ENCODE data around the gene ALKBH5. TPM values are rescaled to one million over a fixed set of nuclear protein-coding genes. Genes with fewer than 3 reads are reported as not detected.

ALKBH5 gene
- polyA plus RNA-seq, 1 of the 3 experiments (the other 2 are of a cell fraction) = 41.0 TPM

DNA sequence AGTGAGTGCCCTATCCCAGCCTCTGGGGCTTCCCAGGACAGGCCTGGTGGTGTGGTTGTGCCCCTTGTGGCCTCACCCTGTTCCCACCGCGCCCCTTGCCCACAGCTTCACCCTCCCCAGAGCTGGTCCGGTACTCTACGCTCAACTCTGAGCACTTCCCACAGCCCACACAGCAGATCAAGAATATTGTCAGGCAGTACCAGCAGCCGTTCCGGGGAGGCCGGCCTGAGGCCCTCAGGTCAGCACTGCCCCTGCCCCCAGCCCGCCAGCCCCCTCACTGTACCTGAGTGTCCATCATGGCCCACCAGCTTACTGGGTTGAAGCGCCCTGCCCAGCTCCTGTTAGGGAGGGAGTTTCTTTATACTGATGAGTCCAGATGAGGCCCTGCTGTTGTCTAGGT, 32.3 kb upstream of the ALKBH5 start:
- Histone ChIP-seq H3K36me3 (replicated peaks in 1 of 2; ENCODE audit: control insufficient read depth in 1 of 2, insufficient read depth in 2 of 2, low read length in 1 of 2) (no peaks in the 10 kb centered on the region), H3K9me3 (no peaks in the 10 kb centered on the region), H3K4me3 (ENCODE audit: low read depth in 2 of 2, low read length in 1 of 2) (no peak overlapping the region), H4K20me1 (ENCODE audit: insufficient read depth) (no peaks in the 10 kb centered on the region), H3K27ac (ENCODE audit: low read depth in 2 of 2, low read length in 1 of 2) (no peak overlapping the region), H3K27me3 (ENCODE audit: insufficient read depth) (no peaks in the 10 kb centered on the region), H3F3A (replicated peaks; ENCODE audit: insufficient read depth) (no peaks in the 10 kb centered on the region), H3K4me2 (no peak overlapping the region), H3K9me2 (no peaks in the 10 kb centered on the region), H3K9ac (no peak overlapping the region), H2AFZ (ENCODE audit: low read depth) (no peak overlapping the region), H3K79me2 (ENCODE audit: insufficient read depth) (no peaks in the 10 kb centered on the region), H3K4me1 (ENCODE audit: control insufficient read depth in 1 of 2, insufficient read depth in 2 of 2, low read depth in 1 of 2, low read length in 1 of 2) (peaks cover 0 to 3% of the 10 kb centered on the region in 2 experiments; a peak in 1 of 4 replicates)
- CTCF ChIA-PET = interaction anchor here (0.7 to 2.1 kb wide), 4 partner anchors 9 to 14 kb away, joined by 3 to 8 read pairs (median 6); no protein-coding TSS in a partner anchor
- POLR2A ChIA-PET = interaction anchor here (0.7 kb wide), 1 partner anchor 38 kb away, joined by 5 read pairs; no protein-coding TSS in a partner anchor
- no peak for DNase-seq
- WGBS (ENCODE audit: low lambda C conversion rate) = no CpG with 5 or more reads among the region's 9 CpGs
- TF ChIP-seq NRF1 (IDR thresholded peaks at IDR 0.05; ENCODE audit: low read depth, low read length) = no peak
- TF ChIP-seq, protein P1, sequence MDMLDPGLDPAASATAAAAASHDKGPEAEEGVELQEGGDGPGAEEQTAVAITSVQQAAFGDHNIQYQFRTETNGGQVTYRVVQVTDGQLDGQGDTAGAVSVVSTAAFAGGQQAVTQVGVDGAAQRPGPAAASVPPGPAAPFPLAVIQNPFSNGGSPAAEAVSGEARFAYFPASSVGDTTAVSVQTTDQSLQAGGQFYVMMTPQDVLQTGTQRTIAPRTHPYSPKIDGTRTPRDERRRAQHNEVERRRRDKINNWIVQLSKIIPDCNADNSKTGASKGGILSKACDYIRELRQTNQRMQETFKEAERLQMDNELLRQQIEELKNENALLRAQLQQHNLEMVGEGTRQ (IDR thresholded peaks at IDR 0.05; ENCODE audit: borderline replicate concordance, low read depth, low read length) = no peak
- TF ChIP-seq SIN3A (IDR thresholded peaks at IDR 0.05; ENCODE audit: borderline replicate concordance, low read depth, low read length) = no peak
- TF ChIP-seq TEAD4 (IDR thresholded peaks at IDR 0.05; ENCODE audit: borderline replicate concordance, insufficient read depth) = no peak
- TF ChIP-seq, protein P2, sequence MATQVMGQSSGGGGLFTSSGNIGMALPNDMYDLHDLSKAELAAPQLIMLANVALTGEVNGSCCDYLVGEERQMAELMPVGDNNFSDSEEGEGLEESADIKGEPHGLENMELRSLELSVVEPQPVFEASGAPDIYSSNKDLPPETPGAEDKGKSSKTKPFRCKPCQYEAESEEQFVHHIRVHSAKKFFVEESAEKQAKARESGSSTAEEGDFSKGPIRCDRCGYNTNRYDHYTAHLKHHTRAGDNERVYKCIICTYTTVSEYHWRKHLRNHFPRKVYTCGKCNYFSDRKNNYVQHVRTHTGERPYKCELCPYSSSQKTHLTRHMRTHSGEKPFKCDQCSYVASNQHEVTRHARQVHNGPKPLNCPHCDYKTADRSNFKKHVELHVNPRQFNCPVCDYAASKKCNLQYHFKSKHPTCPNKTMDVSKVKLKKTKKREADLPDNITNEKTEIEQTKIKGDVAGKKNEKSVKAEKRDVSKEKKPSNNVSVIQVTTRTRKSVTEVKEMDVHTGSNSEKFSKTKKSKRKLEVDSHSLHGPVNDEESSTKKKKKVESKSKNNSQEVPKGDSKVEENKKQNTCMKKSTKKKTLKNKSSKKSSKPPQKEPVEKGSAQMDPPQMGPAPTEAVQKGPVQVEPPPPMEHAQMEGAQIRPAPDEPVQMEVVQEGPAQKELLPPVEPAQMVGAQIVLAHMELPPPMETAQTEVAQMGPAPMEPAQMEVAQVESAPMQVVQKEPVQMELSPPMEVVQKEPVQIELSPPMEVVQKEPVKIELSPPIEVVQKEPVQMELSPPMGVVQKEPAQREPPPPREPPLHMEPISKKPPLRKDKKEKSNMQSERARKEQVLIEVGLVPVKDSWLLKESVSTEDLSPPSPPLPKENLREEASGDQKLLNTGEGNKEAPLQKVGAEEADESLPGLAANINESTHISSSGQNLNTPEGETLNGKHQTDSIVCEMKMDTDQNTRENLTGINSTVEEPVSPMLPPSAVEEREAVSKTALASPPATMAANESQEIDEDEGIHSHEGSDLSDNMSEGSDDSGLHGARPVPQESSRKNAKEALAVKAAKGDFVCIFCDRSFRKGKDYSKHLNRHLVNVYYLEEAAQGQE (IDR thresholded peaks at IDR 0.05; ENCODE audit: low read depth, low read length) = no peak
- TF ChIP-seq, protein P3, sequence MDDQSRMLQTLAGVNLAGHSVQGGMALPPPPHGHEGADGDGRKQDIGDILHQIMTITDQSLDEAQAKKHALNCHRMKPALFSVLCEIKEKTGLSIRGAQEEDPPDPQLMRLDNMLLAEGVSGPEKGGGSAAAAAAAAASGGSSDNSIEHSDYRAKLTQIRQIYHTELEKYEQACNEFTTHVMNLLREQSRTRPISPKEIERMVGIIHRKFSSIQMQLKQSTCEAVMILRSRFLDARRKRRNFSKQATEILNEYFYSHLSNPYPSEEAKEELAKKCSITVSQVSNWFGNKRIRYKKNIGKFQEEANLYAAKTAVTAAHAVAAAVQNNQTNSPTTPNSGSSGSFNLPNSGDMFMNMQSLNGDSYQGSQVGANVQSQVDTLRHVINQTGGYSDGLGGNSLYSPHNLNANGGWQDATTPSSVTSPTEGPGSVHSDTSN (IDR thresholded peaks at IDR 0.05) = no peak
- TF ChIP-seq, protein P4, sequence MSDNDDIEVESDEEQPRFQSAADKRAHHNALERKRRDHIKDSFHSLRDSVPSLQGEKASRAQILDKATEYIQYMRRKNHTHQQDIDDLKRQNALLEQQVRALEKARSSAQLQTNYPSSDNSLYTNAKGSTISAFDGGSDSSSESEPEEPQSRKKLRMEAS (IDR thresholded peaks at IDR 0.05; ENCODE audit: low read depth) = no peak
- TF ChIP-seq GATA2 (CRISPR knock-in tag; IDR thresholded peaks at IDR 0.05) = no peak
- no peak for TF ChIP-seq CHD2 (IDR thresholded peaks at IDR 0.05; ENCODE audit: low read length, partially characterized antibody)
- TF ChIP-seq MEF2A (IDR thresholded peaks at IDR 0.05; ENCODE audit: borderline replicate concordance, low read depth) = no peak

DNA sequence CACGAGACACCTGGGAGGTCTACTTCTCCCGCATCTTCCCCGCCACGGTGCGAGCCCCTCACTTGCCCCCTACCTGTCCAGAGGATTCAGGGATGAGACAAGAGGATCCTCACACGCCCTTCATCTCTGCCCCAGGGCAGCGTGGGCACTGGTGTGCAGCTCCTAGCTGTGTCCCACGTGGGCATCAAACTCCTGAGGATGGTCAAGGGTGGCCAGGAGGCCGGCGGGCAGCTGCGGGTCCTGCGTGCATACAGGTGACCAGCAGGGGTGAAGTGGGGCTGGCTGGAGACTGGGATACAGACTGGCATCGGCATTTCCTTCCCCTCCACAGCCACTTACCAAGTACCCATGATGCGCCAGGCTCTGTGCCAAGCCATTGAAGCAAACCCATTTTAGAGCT, 28.4 kb upstream of the ALKBH5 start:
- no peaks in the 10 kb centered on the region for H4K20me1 ChIP-seq (ENCODE audit: insufficient read depth)
- peaks cover 3 to 5% of the 10 kb centered on the region in 2 experiments; a peak in 1 of 4 replicates for H3K4me1 ChIP-seq (ENCODE audit: control insufficient read depth in 1 of 2, insufficient read depth in 2 of 2, low read depth in 1 of 2, low read length in 1 of 2)
- H3K4me2 ChIP-seq = no peak overlapping the region
- no peak for TF ChIP-seq RAD21 (IDR thresholded peaks at IDR 0.05; ENCODE audit: low read length)
- TF ChIP-seq SMC3 (IDR thresholded peaks at IDR 0.05; ENCODE audit: low read depth, low read length) = no peak
- TF ChIP-seq, protein P1 (IDR thresholded peaks at IDR 0.05; ENCODE audit: borderline replicate concordance, low read depth, low read length) = no peak
- TF ChIP-seq, protein P4 (IDR thresholded peaks at IDR 0.05; ENCODE audit: low read depth) = no peak
- H3K27ac ChIP-seq (ENCODE audit: low read depth in 2 of 2, low read length in 1 of 2) = no peak overlapping the region
- no peaks in the 10 kb centered on the region for H3K79me2 ChIP-seq (ENCODE audit: insufficient read depth)
- H3K9me3 ChIP-seq = no peaks in the 10 kb centered on the region
- H3K27me3 ChIP-seq (ENCODE audit: insufficient read depth) = no peaks in the 10 kb centered on the region
- no peak for DNase-seq
- H3K9me2 ChIP-seq = no peaks in the 10 kb centered on the region
- H3K36me3 ChIP-seq (replicated peaks in 1 of 2; ENCODE audit: control insufficient read depth in 1 of 2, insufficient read depth in 2 of 2, low read length in 1 of 2) = no peaks in the 10 kb centered on the region
- no peak overlapping the region for H2AFZ ChIP-seq (ENCODE audit: low read depth)
- no peak overlapping the region for H3K9ac ChIP-seq
- H3K4me3 ChIP-seq (ENCODE audit: low read depth in 2 of 2, low read length in 1 of 2) = no peak overlapping the region
- no peaks in the 10 kb centered on the region for H3F3A ChIP-seq (replicated peaks; ENCODE audit: insufficient read depth)
- 92% methylated on average over 10 of the region's 14 CpGs for WGBS (ENCODE audit: low lambda C conversion rate)
- CTCF ChIA-PET = interaction anchor here (1.4 to 1.9 kb wide), 2 partner anchors 14 to 62 kb away, joined by 4 to 5 read pairs; no protein-coding TSS in a partner anchor
- POLR2A ChIA-PET = no interaction called here
